Upper lobe of left lung (tissue), 4 donors: Measurements from ENCODE around the gene CASTOR2.

ENCODE experiments used
- POLR2A ChIP-seq, 4 donors: fragments of 450-650 bp; IDR thresholded peaks; one replicate each; pipeline ENCODE4 v1.5.1; 2016 to 2017; ENCODE audit warnings: antibody characterized with exemption in 4 of 4, mild to moderate bottlenecking in 2 of 4
- TF ChIP-seq, protein P1 (sequence below), 6 experiments: fragments of 450-650 bp in 4 of 6; fragments of 200-600 bp in 2 of 6; sonication (generic) in 2 of 6; IDR thresholded peaks; one replicate each; pipeline ENCODE4 v1.5.1; 2016 to 2019; ENCODE audit warnings: antibody characterized with exemption in 6 of 6

DNA sequence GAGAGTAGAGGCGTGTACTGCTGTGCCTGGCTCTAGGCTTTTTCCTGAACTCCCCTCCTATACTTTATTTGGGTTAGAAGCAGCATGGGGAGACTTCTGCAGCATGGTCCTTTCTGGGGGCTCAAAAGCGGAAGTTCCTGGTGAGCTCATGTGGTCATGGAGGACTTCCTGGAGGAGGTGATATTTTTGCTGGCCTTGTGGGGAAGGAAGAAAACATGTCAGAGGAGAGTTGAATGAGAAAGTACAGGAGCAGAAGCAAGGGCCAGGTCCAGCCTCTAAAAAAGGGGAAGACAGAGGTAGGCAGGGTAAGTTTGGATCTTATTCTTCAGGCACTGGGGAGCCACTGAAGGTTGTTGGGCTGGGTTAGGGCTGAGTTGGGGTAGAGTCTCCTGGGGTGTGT is 45.5 kb downstream of the CASTOR2 start:
- TF ChIP-seq, protein P1, sequence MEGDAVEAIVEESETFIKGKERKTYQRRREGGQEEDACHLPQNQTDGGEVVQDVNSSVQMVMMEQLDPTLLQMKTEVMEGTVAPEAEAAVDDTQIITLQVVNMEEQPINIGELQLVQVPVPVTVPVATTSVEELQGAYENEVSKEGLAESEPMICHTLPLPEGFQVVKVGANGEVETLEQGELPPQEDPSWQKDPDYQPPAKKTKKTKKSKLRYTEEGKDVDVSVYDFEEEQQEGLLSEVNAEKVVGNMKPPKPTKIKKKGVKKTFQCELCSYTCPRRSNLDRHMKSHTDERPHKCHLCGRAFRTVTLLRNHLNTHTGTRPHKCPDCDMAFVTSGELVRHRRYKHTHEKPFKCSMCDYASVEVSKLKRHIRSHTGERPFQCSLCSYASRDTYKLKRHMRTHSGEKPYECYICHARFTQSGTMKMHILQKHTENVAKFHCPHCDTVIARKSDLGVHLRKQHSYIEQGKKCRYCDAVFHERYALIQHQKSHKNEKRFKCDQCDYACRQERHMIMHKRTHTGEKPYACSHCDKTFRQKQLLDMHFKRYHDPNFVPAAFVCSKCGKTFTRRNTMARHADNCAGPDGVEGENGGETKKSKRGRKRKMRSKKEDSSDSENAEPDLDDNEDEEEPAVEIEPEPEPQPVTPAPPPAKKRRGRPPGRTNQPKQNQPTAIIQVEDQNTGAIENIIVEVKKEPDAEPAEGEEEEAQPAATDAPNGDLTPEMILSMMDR (IDR thresholded peaks at IDR 0.05): no peak
- no peak for TF ChIP-seq POLR2A (IDR thresholded peaks at IDR 0.05)
